SK-N-SH (cell line): ENCODE results near the gene UBR3.

Experiments
- EP300 ChIP-seq, 2 experiments: IDR thresholded peaks; 2 replicates each; pipeline versions ENCODE4 v1.4.0 to v1.6.1; 2012; ENCODE audit warnings: borderline replicate concordance in 1 of 2, low read depth in 1 of 2, low read length in 1 of 2
- EZH2phosphoT487 ChIP-seq: fragments of 200-600 bp; sonication (generic); IDR thresholded peaks from 2 replicates; pipeline ENCODE4 v1.6.1; 2017; ENCODE audit warnings: low read depth, mixed run types, mild to moderate bottlenecking, antibody characterized with exemption, moderate library complexity, borderline replicate concordance
- GABPA ChIP-seq: IDR thresholded peaks from 2 replicates; pipeline ENCODE4 v1.4.0; 2012; ENCODE audit warnings: low read depth, mild to moderate bottlenecking
- JUND ChIP-seq: IDR thresholded peaks from 2 replicates; pipeline ENCODE4 v1.4.0; 2012
- NRF1 ChIP-seq: IDR thresholded peaks from 2 replicates; pipeline ENCODE4 v1.6.1; 2012; ENCODE audit warnings: low read depth, mild to moderate bottlenecking, low read length
- POLR2AphosphoS5 ChIP-seq: IDR thresholded peaks from 2 replicates; pipeline ENCODE4 v1.6.1; 2012; ENCODE audit warnings: low read depth, low read length
- RXRA ChIP-seq: IDR thresholded peaks from 2 replicates; pipeline ENCODE4 v1.4.0; 2012; ENCODE audit warnings: low read depth, mild to moderate bottlenecking, borderline replicate concordance
- USF1 ChIP-seq: IDR thresholded peaks from 2 replicates; pipeline ENCODE4 v1.4.0; 2012; ENCODE audit warnings: low read depth, borderline replicate concordance
- TF ChIP-seq, protein P1 (sequence below): IDR thresholded peaks from 2 replicates; pipeline ENCODE4 v1.6.1; 2012; ENCODE audit warnings: mild to moderate bottlenecking, low read depth, low read length, moderate library complexity
- TF ChIP-seq, protein P2 (sequence below): IDR thresholded peaks from 2 replicates; pipeline ENCODE4 v1.4.0; 2012; ENCODE audit warnings: low read depth, borderline replicate concordance
- TF ChIP-seq, protein P3 (sequence below): fragments of 200-600 bp; sonication (generic); IDR thresholded peaks from 2 replicates; pipeline ENCODE4 v1.6.1; 2017; ENCODE audit warnings: antibody characterized with exemption, mild to moderate bottlenecking, moderate library complexity
- TF ChIP-seq, protein P4 (sequence below): IDR thresholded peaks from 2 replicates; pipeline ENCODE4 v1.4.0; 2012; ENCODE audit warnings: low read depth

DNA sequence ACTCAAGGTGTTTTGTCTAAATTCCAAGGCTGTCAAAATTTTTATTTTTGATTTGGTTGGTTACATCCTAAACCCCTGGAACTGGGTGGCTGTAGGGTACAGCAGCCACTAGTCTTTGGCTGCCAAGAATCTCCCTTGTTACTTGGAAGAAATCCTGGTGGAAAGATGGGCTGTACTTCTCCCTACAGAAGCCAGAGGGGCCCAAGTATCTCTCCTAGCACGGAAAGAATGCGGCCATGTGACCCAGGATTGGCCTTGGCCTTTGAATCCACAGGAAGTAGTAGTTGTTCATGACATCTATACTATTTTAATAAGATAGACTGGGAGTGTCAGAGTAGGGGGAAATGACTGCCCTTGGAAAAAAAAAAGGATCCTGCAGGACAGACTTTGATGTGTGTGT, 296.3 kb downstream of the UBR3 start:
- TF ChIP-seq NRF1 (no peak), RXRA (no peak), JUND (no peak), USF1 (no peak), GABPA (no peak), POLR2AphosphoS5 (no peak), EP300 (IDR thresholded peaks at IDR 0.05; ENCODE audit: borderline replicate concordance in 1 of 2, low read depth in 1 of 2, low read length in 1 of 2) (no peak), EZH2phosphoT487 (no peak)
- TF ChIP-seq, protein P1, sequence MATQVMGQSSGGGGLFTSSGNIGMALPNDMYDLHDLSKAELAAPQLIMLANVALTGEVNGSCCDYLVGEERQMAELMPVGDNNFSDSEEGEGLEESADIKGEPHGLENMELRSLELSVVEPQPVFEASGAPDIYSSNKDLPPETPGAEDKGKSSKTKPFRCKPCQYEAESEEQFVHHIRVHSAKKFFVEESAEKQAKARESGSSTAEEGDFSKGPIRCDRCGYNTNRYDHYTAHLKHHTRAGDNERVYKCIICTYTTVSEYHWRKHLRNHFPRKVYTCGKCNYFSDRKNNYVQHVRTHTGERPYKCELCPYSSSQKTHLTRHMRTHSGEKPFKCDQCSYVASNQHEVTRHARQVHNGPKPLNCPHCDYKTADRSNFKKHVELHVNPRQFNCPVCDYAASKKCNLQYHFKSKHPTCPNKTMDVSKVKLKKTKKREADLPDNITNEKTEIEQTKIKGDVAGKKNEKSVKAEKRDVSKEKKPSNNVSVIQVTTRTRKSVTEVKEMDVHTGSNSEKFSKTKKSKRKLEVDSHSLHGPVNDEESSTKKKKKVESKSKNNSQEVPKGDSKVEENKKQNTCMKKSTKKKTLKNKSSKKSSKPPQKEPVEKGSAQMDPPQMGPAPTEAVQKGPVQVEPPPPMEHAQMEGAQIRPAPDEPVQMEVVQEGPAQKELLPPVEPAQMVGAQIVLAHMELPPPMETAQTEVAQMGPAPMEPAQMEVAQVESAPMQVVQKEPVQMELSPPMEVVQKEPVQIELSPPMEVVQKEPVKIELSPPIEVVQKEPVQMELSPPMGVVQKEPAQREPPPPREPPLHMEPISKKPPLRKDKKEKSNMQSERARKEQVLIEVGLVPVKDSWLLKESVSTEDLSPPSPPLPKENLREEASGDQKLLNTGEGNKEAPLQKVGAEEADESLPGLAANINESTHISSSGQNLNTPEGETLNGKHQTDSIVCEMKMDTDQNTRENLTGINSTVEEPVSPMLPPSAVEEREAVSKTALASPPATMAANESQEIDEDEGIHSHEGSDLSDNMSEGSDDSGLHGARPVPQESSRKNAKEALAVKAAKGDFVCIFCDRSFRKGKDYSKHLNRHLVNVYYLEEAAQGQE: no peak
- TF ChIP-seq, protein P2, sequence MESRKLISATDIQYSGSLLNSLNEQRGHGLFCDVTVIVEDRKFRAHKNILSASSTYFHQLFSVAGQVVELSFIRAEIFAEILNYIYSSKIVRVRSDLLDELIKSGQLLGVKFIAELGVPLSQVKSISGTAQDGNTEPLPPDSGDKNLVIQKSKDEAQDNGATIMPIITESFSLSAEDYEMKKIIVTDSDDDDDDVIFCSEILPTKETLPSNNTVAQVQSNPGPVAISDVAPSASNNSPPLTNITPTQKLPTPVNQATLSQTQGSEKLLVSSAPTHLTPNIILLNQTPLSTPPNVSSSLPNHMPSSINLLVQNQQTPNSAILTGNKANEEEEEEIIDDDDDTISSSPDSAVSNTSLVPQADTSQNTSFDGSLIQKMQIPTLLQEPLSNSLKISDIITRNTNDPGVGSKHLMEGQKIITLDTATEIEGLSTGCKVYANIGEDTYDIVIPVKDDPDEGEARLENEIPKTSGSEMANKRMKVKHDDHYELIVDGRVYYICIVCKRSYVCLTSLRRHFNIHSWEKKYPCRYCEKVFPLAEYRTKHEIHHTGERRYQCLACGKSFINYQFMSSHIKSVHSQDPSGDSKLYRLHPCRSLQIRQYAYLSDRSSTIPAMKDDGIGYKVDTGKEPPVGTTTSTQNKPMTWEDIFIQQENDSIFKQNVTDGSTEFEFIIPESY: no peak
- TF ChIP-seq, protein P3, sequence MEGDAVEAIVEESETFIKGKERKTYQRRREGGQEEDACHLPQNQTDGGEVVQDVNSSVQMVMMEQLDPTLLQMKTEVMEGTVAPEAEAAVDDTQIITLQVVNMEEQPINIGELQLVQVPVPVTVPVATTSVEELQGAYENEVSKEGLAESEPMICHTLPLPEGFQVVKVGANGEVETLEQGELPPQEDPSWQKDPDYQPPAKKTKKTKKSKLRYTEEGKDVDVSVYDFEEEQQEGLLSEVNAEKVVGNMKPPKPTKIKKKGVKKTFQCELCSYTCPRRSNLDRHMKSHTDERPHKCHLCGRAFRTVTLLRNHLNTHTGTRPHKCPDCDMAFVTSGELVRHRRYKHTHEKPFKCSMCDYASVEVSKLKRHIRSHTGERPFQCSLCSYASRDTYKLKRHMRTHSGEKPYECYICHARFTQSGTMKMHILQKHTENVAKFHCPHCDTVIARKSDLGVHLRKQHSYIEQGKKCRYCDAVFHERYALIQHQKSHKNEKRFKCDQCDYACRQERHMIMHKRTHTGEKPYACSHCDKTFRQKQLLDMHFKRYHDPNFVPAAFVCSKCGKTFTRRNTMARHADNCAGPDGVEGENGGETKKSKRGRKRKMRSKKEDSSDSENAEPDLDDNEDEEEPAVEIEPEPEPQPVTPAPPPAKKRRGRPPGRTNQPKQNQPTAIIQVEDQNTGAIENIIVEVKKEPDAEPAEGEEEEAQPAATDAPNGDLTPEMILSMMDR: no peak
- TF ChIP-seq, protein P4, sequence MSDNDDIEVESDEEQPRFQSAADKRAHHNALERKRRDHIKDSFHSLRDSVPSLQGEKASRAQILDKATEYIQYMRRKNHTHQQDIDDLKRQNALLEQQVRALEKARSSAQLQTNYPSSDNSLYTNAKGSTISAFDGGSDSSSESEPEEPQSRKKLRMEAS: no peak
